Cardiac muscle cell (in vitro differentiated cells and primary cell): ENCODE results near the gene PRRT1. TPM values are rescaled to one million over a fixed set of nuclear protein-coding genes. Genes with fewer than 3 reads are reported as not detected.

Source experiments
- DNase-seq, 2 donors: peaks; one replicate each; pipeline versions ENCODE4 v3.0.0 to v3.0.0-alpha.2; 2010 to 2017; ENCODE audit warnings: low read depth in 1 of 2, low spot score in 1 of 2
- H3K27ac ChIP-seq: fragments of 200-600 bp; sonication (generic); 2 replicates; pipeline ENCODE4 v1.5.1; 2016
- H3K27me3 ChIP-seq: fragments of 200-600 bp; sonication (generic); 2 replicates; pipeline ENCODE4 v1.6.0; 2016; ENCODE audit warnings: control low read depth
- H3K36me3 ChIP-seq: fragments of 200-600 bp; sonication (generic); 2 replicates; pipeline ENCODE4 v1.5.1; 2016; ENCODE audit warnings: control low read depth
- H3K4me1 ChIP-seq: fragments of 200-600 bp; sonication (generic); 2 replicates; pipeline ENCODE4 v1.8.1; 2017; ENCODE audit warnings: low read depth, mild to moderate bottlenecking, mixed run types
- H3K4me3 ChIP-seq: fragments of 200-600 bp; sonication (generic); 2 replicates; pipeline ENCODE4 v1.5.1; 2016; ENCODE audit warnings: mild to moderate bottlenecking
- H3K9me3 ChIP-seq: fragments of 200-600 bp; sonication (generic); 2 replicates; pipeline ENCODE4 v1.5.1; 2017; ENCODE audit warnings: low read depth, mild to moderate bottlenecking, control low read depth
- CTCF ChIP-seq: IDR thresholded peaks from 2 replicates; pipeline ENCODE4 v1.5.1; 2012; ENCODE audit warnings: low read depth, mild to moderate bottlenecking, low read length
- polyA plus RNA-seq: library from polyadenylated mRNA; unstranded; fragments of >200 nt; fragmentation: Nextera tagmentation; extraction: Ambion mirVana; gene quantifications from 2 replicates; pipeline ENCODE4 v1.2.1, GENCODE V29; 2016
- total RNA-seq: library from RNA; depleted of rRNA; stranded (reverse); fragments of >200 nt; gene quantifications from 2 replicates; pipeline ENCODE4 v1.2.3, GENCODE V29; 2016

Gene PRRT1
- total and polyA plus RNA-seq, 2 experiments from 2014 or later, result 4.4 to 4.9 TPM

GRCh38 chr6:32174416-32174815 lies 22.7 kb upstream of the PRRT1 start:
- Histone ChIP-seq H3K27me3 (no peaks in the 10 kb centered on the region), H3K9me3 (no peaks in the 10 kb centered on the region), H3K4me1 (peaks cover 20% of the 10 kb centered on the region), H3K36me3 (peaks cover 5% of the 10 kb centered on the region), H3K27ac (no peak overlapping the region), H3K4me3 (no peak overlapping the region)
- no peak for DNase-seq
- TF ChIP-seq CTCF, result no peak

GRCh38 chr6:32173051-32173727 lies 21.4 kb upstream of the PRRT1 start:
- Histone ChIP-seq H3K4me3 (no peak overlapping the region), H3K4me1 (peaks cover 23% of the 10 kb centered on the region), H3K36me3 (peaks cover 5% of the 10 kb centered on the region), H3K27me3 (no peaks in the 10 kb centered on the region), H3K27ac (no peak overlapping the region), H3K9me3 (no peaks in the 10 kb centered on the region)
- no peak for DNase-seq
- no peak for TF ChIP-seq CTCF

- no peak for TF ChIP-seq CTCF
- no peak overlapping the region for H3K4me3 ChIP-seq
- H3K9me3 ChIP-seq, result no peaks in the 10 kb centered on the region
- no peak overlapping the region for H3K27ac ChIP-seq
- DNase-seq, result no peak
- peaks cover 5% of the 10 kb centered on the region for H3K36me3 ChIP-seq
- no peaks in the 10 kb centered on the region for H3K27me3 ChIP-seq
- H3K4me1 ChIP-seq, result peaks cover 33% of the 10 kb centered on the region
Observed at GRCh38 chr6:32171234-32171633, 19.5 kb upstream of the PRRT1 start.

GRCh38 chr6:32170294-32170693 lies 18.6 kb upstream of the PRRT1 start:
- no peaks in the 10 kb centered on the region for H3K27me3 ChIP-seq
- peak overlapping the region; percentile 95 for H3K27ac ChIP-seq
- DNase-seq, result no peak
- peaks cover 33% of the 10 kb centered on the region for H3K4me1 ChIP-seq
- no peak for TF ChIP-seq CTCF
- H3K9me3 ChIP-seq, result no peaks in the 10 kb centered on the region
- H3K4me3 ChIP-seq, result no peak overlapping the region
- H3K36me3 ChIP-seq, result peaks cover 5% of the 10 kb centered on the region

- Histone ChIP-seq H3K36me3 (peaks cover 5% of the 10 kb centered on the region), H3K4me1 (peaks cover 26% of the 10 kb centered on the region), H3K27ac (peak overlapping the region; percentile 95)
Observed at GRCh38 chr6:32168807-32169591, 17.3 kb upstream of the PRRT1 start.

More at GRCh38 chr6:32168807-32169591, 17.3 kb upstream of the PRRT1 start:
- H3K9me3 ChIP-seq, result no peaks in the 10 kb centered on the region
- peak in 1 of 2 donors; percentile 47 for DNase-seq
- no peak for TF ChIP-seq CTCF
- H3K4me3 ChIP-seq, result no peak overlapping the region
- H3K27me3 ChIP-seq, result no peaks in the 10 kb centered on the region
